HG03064 (cell line): ENCODE data around the gene SLC2A1.

Source experiments
- ATAC-seq: cut with Tn5 transposase; IDR thresholded peaks from one replicate; pipeline ENCODE4 v1.9.1; 2021; ENCODE audit warnings: low read depth; ENCODE audit not compliant: unreplicated experiment

SLC2A1 gene

GRCh38 chr1:42944246-42944928 is 14.3 kb downstream of the SLC2A1 start:
- no peak for ATAC-seq

GRCh38 chr1:42943728-42944127 is 14.9 kb downstream of the SLC2A1 start:
- ATAC-seq, result no peak

GRCh38 chr1:42943166-42943565 is 15.5 kb downstream of the SLC2A1 start:
- ATAC-seq, result no peak

- no peak for ATAC-seq
Measured at GRCh38 chr1:42942444-42942843, 16.2 kb downstream of the SLC2A1 start.

GRCh38 chr1:42941640-42942330 is 16.9 kb downstream of the SLC2A1 start:
- ATAC-seq, result no peak

GRCh38 chr1:42940851-42941639 is 17.6 kb downstream of the SLC2A1 start:
- ATAC-seq, result no peak

GRCh38 chr1:42938645-42939615 is 19.7 kb downstream of the SLC2A1 start:
- ATAC-seq, result no peak

- ATAC-seq, result no peak
Measured at GRCh38 chr1:42937836-42938644, 20.6 kb downstream of the SLC2A1 start.

- ATAC-seq, result no peak
Measured at GRCh38 chr1:42937141-42937696, 21.4 kb downstream of the SLC2A1 start.

- ATAC-seq, result no peak
Measured at GRCh38 chr1:42936309-42937078, 22.2 kb downstream of the SLC2A1 start.

GRCh38 chr1:42935971-42936308 is 22.7 kb downstream of the SLC2A1 start:
- ATAC-seq, result no peak

GRCh38 chr1:42935313-42935895 is 23.3 kb downstream of the SLC2A1 start:
- ATAC-seq, result no peak

GRCh38 chr1:42934541-42935312 is 23.9 kb downstream of the SLC2A1 start:
- no peak for ATAC-seq

- ATAC-seq, result no peak
Measured at GRCh38 chr1:42933610-42934491, 24.8 kb downstream of the SLC2A1 start.

GRCh38 chr1:42933060-42933586 is 25.5 kb downstream of the SLC2A1 start:
- ATAC-seq, result no peak

GRCh38 chr1:42932442-42932941 is 26.2 kb downstream of the SLC2A1 start:
- no peak for ATAC-seq
